Motor neuron (in vitro differentiated cells): ENCODE data around the gene MIGA1. TPM values are rescaled to one million over a fixed set of nuclear protein-coding genes. Genes with fewer than 3 reads are reported as not detected.
"Not testable (repeated sequence)": the region's sequence is repeated elsewhere in the genome, so short reads cannot be mapped to it uniquely, and the experiment has no call there.

Experiments used
- ATAC-seq, 8 experiments: fragments of 200-7000 bp; cut with Tn5 transposase; replicated peaks in 6 of 8; 2 replicates each; pipeline ENCODE4 v1.8.0; 2021; ENCODE audit warnings: mild to moderate bottlenecking in 8 of 8, moderate library complexity in 8 of 8
- H3K27ac ChIP-seq, 2 donors: fragments of 250-450 bp; sonication (Bioruptor Pico); 2 replicates each; pipeline ENCODE4 v1.9.0; 2021; ENCODE audit warnings: antibody characterized with exemption in 2 of 2, mild to moderate bottlenecking in 2 of 2, moderate library complexity in 1 of 2
- H3K4me1 ChIP-seq, 2 donors: fragments of 250-450 bp; sonication (Bioruptor Pico); replicated peaks in 1 of 2; 2 replicates each; pipeline ENCODE4 v1.6.1; 2021; ENCODE audit warnings: antibody characterized with exemption in 2 of 2, mild to moderate bottlenecking in 2 of 2, moderate library complexity in 1 of 2
- H3K4me3 ChIP-seq, 5 donors: fragments of 250-450 bp; sonication (Bioruptor Pico); 2 replicates each; pipeline ENCODE4 v1.9.0; 2021; ENCODE audit warnings: antibody characterized with exemption in 5 of 5, mild to moderate bottlenecking in 5 of 5, moderate library complexity in 4 of 5
- WGBS, 10 experiments: fragments of 450-650 bp; shearing (Covaris generic); methylation state at CpG; one replicate each; pipeline ENCODE4 v1.0.0; 2022; 5-methylcytosine and 5-hydroxymethylcytosine counted together
- in situ Hi-C, 9 experiments: fragments of 400-800 bp; cut with MboI; loops; one replicate each; pipeline ENCODE4 v1.15.0; 2021; ENCODE audit warnings: low sequenced_read_pairs in 9 of 9, low pct_unique_long_range_greater_than_20kb in 2 of 9; ENCODE audit not compliant: unreplicated experiment in 9 of 9
- total RNA-seq, 8 experiments: library from RNA; unstranded; fragments of 300-600 nt; gene quantifications; 2 replicates each; pipeline versions ENCODE4 v1.2.3 to v1.2.4, GENCODE V29; 2022

Gene MIGA1
- total RNA-seq, 8 experiments from 2014 or later = 12.1 to 21.7 (median 17.7) TPM

DNA sequence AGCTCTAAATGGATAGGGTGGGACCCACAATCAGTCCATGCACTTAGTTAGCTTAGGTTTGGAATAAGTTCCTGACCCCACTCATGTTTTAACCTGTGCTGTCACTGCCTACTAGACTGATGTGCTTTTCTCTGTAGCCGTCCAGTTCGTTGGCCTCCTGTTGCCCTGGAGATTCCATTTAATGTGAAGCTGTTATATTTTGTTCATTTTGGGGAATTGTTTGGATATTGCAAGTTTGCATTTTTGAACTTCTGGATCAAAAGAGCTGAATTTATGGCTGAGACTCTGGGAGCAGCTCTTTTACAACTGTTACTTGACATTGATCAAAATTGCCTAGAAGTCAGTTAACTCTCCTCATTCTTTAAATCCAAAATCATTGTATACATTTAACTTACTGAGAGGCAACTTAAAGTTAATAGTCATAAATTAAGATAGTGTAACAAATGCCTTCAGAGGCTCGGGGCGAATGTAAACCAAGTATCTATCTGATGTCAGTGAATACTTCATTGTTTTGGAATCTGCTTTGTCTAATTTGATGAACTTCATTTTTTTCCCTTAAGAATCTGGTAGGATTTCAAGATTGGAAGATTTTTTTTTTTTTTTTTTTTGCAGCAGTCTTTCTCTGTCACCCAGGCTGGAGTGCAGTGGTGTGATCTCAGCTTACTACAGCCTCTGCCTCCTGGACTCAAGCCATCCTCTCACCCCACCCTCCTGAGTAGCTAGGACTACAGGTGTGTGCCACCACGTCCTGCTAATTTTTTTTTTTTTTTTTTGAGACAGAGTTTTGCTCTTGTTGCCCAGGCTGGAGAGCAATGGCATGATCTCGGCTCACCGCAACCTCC, 38.1 kb downstream of the MIGA1 start:
- H3K27ac ChIP-seq = no peak overlapping the region
- no peak overlapping the region for H3K4me3 ChIP-seq
- H3K4me1 ChIP-seq = no peaks in the 10 kb centered on the region
- ATAC-seq = no peak
- 48 to 82% (median 75%) methylated on average over 2 to 7 of the region's 7 CpGs for WGBS, 10 experiments
- in situ Hi-C loops = no loop called here

- in situ Hi-C loops = no loop called here
- ATAC-seq = no peak
- H3K4me3 ChIP-seq = no peak overlapping the region
- no peak overlapping the region for H3K27ac ChIP-seq
- H3K4me1 ChIP-seq = no peaks in the 10 kb centered on the region
- 67 to 100% (median 88%) methylated on average over 1 of the region's 1 CpG; no CpG with 5 or more reads in 3 of the 10 experiments for WGBS, 10 experiments
Observed at GRCh38 chr1:77820121-77820520, 40.7 kb downstream of the MIGA1 start.

- ATAC-seq = peak in 3 of 8 experiments; percentile 67 to 93 (median 91)
- Histone ChIP-seq H3K4me1 (no peaks in the 10 kb centered on the region), H3K4me3 (no peak overlapping the region), H3K27ac (no peak overlapping the region)
- 7 to 100% (median 92%) methylated on average over 1 to 2 of the region's 2 CpGs; no CpG with 5 or more reads in 5 of the 10 experiments for WGBS, 10 experiments
- in situ Hi-C loops = no loop called here
Observed at GRCh38 chr1:77824079-77824478, 44.6 kb downstream of the MIGA1 start.

DNA sequence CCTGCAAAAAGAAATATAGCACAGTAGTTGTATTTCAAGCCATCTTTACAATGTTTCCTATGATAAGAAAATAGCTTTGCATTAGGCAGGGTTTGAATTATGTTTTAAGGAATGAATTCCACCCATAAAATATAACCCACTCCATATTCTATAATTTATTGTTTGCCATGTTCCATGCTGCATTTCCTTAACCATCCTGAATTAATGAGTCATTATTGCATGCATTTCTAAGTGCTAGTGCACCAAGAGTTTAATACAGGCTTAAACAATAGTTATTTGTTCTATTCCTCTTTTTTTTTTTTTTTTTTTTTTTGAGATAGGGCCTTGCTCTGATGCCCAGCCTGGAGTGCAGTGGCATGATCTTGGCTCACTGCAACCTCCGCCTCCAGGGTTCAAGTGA, 45.2 kb downstream of the MIGA1 start:
- Histone ChIP-seq H3K4me3 (no peak overlapping the region), H3K27ac (no peak overlapping the region), H3K4me1 (no peaks in the 10 kb centered on the region)
- 86 to 100% (median 100%) methylated on average over 1 of the region's 1 CpG; no CpG with 5 or more reads in 4 of the 10 experiments for WGBS, 10 experiments
- in situ Hi-C loops = no loop called here
- peak in 1 of 8 experiments; percentile 22 for ATAC-seq

DNA sequence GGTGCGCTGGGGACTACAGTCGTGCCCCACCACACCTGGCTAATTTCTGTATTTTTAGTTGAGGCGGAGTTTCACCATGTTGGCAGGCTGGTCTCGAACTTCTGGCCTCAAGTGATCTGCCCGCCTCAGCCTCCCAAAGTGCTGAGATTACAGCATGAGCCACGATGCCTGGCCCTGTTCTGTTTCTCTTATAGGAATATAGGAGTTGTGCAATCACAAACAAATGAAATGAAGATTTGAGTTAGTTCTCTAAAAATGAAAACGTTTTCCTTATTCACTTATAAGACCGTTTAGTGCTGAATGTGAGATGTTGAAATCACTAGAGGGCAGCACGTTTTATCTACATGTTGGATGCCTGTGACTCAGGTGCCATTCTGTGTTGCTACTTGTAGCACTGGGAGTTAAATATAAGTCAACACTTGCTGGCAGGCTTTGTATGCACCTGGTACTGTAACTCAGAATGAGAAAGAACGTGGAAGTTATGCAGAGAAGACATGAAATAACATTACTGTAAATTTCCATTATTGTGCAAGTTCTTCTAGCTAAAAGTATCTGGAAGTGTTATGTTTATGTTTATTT, 45.8 kb downstream of the MIGA1 start:
- no peak overlapping the region for H3K4me3 ChIP-seq
- no peak overlapping the region for H3K27ac ChIP-seq
- peak in 4 of 8 experiments; percentile 26 to 69 (median 62) for ATAC-seq
- in situ Hi-C loops = no loop called here
- no peaks in the 10 kb centered on the region for H3K4me1 ChIP-seq
- 0 to 82% (median 60%) methylated on average over 1 to 10 of the region's 10 CpGs for WGBS, 10 experiments

DNA sequence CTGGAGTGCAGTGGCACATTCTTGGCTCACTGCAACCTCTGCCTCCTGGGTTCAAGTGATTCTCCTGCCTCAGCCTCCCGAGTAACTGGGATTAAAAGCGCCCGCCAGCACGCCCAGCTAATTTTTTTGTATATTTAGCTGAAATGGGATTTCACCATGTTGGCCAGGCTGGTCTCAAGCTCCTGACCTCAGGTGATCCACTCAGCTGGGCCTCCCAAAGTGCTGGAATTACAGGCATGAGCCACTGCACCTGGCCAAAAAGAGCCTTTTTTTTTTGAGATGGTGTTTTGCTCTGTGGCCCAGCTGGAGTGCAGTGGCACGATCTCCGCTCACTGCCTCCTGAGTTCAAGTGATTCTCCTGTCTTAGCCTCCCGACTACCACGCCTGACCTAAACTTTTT, 47.4 kb downstream of the MIGA1 start:
- H3K4me3 ChIP-seq, H3K27ac ChIP-seq, ATAC-seq, H3K4me1 ChIP-seq, in situ Hi-C loops: not testable (repeated sequence)
- 90 to 100% (median 96%) methylated on average over 1 to 8 of the region's 8 CpGs; no CpG with 5 or more reads in 1 of the 10 experiments for WGBS, 10 experiments

GRCh38 chr1:77828098-77828497, 48.6 kb downstream of the MIGA1 start:
- in situ Hi-C loops = no loop called here
- no peak overlapping the region for H3K4me3 ChIP-seq
- ATAC-seq = no peak
- 80 to 100% (median 100%) methylated on average over 1 of the region's 1 CpG; no CpG with 5 or more reads in 3 of the 10 experiments for WGBS, 10 experiments
- H3K27ac ChIP-seq = no peak overlapping the region
- no peaks in the 10 kb centered on the region for H3K4me1 ChIP-seq

DNA sequence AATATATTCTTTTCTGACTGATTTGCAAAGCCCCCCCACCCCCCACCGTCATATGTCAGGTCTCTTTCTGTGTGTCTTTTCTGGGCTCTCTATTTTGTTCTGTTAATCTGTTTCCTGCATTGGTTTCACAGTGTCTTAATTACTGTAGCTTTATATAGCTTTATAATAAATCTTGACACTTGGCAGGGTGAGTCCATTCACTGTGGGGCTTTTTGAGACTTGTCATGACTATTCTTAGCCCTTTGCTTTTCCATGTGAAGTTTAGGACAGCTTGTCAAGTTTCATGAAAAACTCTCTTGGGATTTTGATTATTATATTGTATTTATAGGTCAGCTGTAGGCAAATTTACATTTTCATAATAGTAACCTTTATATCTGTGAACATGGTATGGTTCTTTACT, 50.4 kb downstream of the MIGA1 start:
- Histone ChIP-seq H3K27ac (no peak overlapping the region), H3K4me1 (no peaks in the 10 kb centered on the region), H3K4me3 (no peak overlapping the region)
- WGBS, 10 experiments = 56 to 100% (median 80%) methylated on average over 1 of the region's 1 CpG; no CpG with 5 or more reads in 5 of the 10 experiments
- in situ Hi-C loops = no loop called here
- ATAC-seq = no peak

DNA sequence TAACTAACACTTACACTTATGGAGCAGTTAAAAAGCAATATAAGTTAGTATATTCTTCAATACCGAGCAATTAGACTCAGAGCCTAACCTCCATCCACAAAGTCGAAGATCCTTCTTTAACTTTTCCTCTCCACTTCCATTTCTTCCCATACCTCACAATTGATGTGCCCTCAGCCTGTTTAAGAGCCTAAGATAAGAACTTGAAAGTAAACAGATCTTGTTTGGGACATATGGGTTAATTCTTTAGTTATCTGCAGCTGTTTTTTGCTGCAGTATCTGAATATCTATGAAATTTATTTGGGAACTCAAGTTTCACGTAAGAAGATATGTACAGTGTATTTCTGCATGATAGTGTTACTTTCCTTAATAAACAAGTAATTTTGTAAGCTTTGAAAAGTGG, 51.5 kb downstream of the MIGA1 start:
- WGBS, 10 experiments = 70 to 100% (median 99%) methylated on average over 1 to 3 of the region's 3 CpGs
- no peak overlapping the region for H3K4me3 ChIP-seq
- ATAC-seq = no peak
- no peaks in the 10 kb centered on the region for H3K4me1 ChIP-seq
- in situ Hi-C loops = no loop called here
- H3K27ac ChIP-seq = no peak overlapping the region

GRCh38 chr1:77831566-77831965, 52.1 kb downstream of the MIGA1 start:
- WGBS, 10 experiments = 23 to 100% (median 93%) methylated on average over 1 to 4 of the region's 4 CpGs
- Histone ChIP-seq H3K27ac (no peak overlapping the region), H3K4me1 (no peaks in the 10 kb centered on the region), H3K4me3 (no peak overlapping the region)
- in situ Hi-C loops = no loop called here
- no peak for ATAC-seq

GRCh38 chr1:77831976-77832711, 52.7 kb downstream of the MIGA1 start:
- H3K4me3 ChIP-seq = no peak overlapping the region
- peak in 4 of 8 experiments; percentile 78 to 96 (median 86) for ATAC-seq
- in situ Hi-C loops = no loop called here
- H3K27ac ChIP-seq = no peak overlapping the region
- H3K4me1 ChIP-seq = no peaks in the 10 kb centered on the region
- 6 to 87% (median 76%) methylated on average over 2 of the region's 2 CpGs; no CpG with 5 or more reads in 3 of the 10 experiments for WGBS, 10 experiments

- H3K4me1 ChIP-seq = no peaks in the 10 kb centered on the region
- no peak overlapping the region for H3K4me3 ChIP-seq
- in situ Hi-C loops = no loop called here
- peak in 4 of 8 experiments; percentile 19 to 81 (median 55) for ATAC-seq
- no peak overlapping the region for H3K27ac ChIP-seq
Observed at GRCh38 chr1:77832901-77833300, 53.5 kb downstream of the MIGA1 start.

- H3K27ac ChIP-seq = no peak overlapping the region
- in situ Hi-C loops = no loop called here
- ATAC-seq = no peak
- H3K4me3 ChIP-seq = no peak overlapping the region
- 70 to 100% (median 96%) methylated on average over 1 to 3 of the region's 3 CpGs for WGBS, 10 experiments
- no peaks in the 10 kb centered on the region for H3K4me1 ChIP-seq
Observed at GRCh38 chr1:77833521-77834100, 54.2 kb downstream of the MIGA1 start.
